K562 (cell line): Measurements from ENCODE around the gene RPS2. TPM values are rescaled to one million over a fixed set of nuclear protein-coding genes. Genes with fewer than 3 reads are reported as not detected.

Experiments
- E2F8 ChIP-seq: fragments of 450-650 bp; IDR thresholded peaks from 2 replicates; pipeline ENCODE4 v1.7.1; 2018; ENCODE audit warnings: mild to moderate bottlenecking, low read depth; ENCODE audit not compliant: partially characterized antibody
- EGR1 ChIP-seq: fragments of 450-650 bp; conservative IDR thresholded peaks from 2 replicates; pipeline ENCODE4 v1.6.1; 2017; ENCODE audit warnings: mild to moderate bottlenecking
- ESRRA ChIP-seq: fragments of 450-650 bp; IDR thresholded peaks from 2 replicates; pipeline ENCODE4 v1.6.1; 2014; ENCODE audit warnings: low read depth, mild to moderate bottlenecking, moderate library complexity, borderline replicate concordance
- LEF1 ChIP-seq: fragments of 450-650 bp; IDR thresholded peaks from 2 replicates; pipeline ENCODE4 v1.6.1; 2016; ENCODE audit warnings: mild to moderate bottlenecking
- RAD51 ChIP-seq: fragments of 450-650 bp; IDR thresholded peaks from 2 replicates; pipeline ENCODE4 v1.7.1; 2016; ENCODE audit warnings: low read depth, mild to moderate bottlenecking, borderline replicate concordance
- SAFB2 ChIP-seq: fragments of 200-400 bp; formaldehyde crosslinking; IDR thresholded peaks from 2 replicates; pipeline ENCODE4 v1.6.1; 2018; ENCODE audit warnings: borderline replicate concordance, low read length, low read depth, moderate library complexity; ENCODE audit not compliant: severe bottlenecking
- TARDBP ChIP-seq: fragments of 450-650 bp; IDR thresholded peaks from 2 replicates; pipeline ENCODE4 v1.6.1; 2016
- ZNF263 ChIP-seq: sonication (generic); formaldehyde crosslinking; IDR thresholded peaks from 2 replicates; pipeline ENCODE4 v1.8.0; 2022; ENCODE audit warnings: mild to moderate bottlenecking, missing genetic modification reagents, borderline replicate concordance
- ZNF384 ChIP-seq: IDR thresholded peaks from 2 replicates; pipeline ENCODE4 v1.6.1; 2012; ENCODE audit warnings: low read depth, low read length, improper control_type of control experiment
- ZNF395 ChIP-seq: fragments of 200-800 bp; sonication (Bioruptor generic); IDR thresholded peaks from 2 replicates; pipeline ENCODE4 v1.6.1; 2017; ENCODE audit warnings: missing genetic modification characterization, missing compliant biosample characterization
- ZNF639 ChIP-seq, 2 experiments: fragments of 200-800 bp in 1 of 2; sonication (Bioruptor generic) in 1 of 2; sonication (generic) in 1 of 2; formaldehyde crosslinking in 1 of 2; IDR thresholded peaks in 1 of 2; conservative IDR thresholded peaks in 1 of 2; 2 replicates each; pipeline versions ENCODE4 v1.5.0 to v1.6.1; 2016 to 2020; ENCODE audit warnings: missing compliant biosample characterization in 1 of 2, missing genetic modification characterization in 1 of 2, missing genetic modification reagents in 1 of 2
- polyA plus RNA-seq, 8 experiments: library from polyadenylated mRNA; depleted of rRNA in 4 of 8; stranded (reverse) in 5 of 8; unstranded in 3 of 8; fragments of >200 nt; fragmentation: Nextera tagmentation in 2 of 8; fragmentation: Illumina TruSeq in 1 of 8; extraction: Ambion mirVana in 2 of 8; extraction: Trizol in 1 of 8; gene quantifications; 2 replicates each; pipeline versions ENCODE4 v1.2.1 to v1.2.3, GENCODE V29; 2011 to 2014; ENCODE audit warnings: inconsistent platforms in 1 of 8, missing spikeins in 1 of 8
- total RNA-seq, 7 experiments: library from RNA; depleted of rRNA in 6 of 7; stranded (reverse); fragments of >200 nt in 6 of 7; fragmentation: Illumina TruSeq in 2 of 7; extraction: Trizol in 2 of 7; gene quantifications; 2 replicates each; pipeline versions ENCODE4 v1.2.1 to v1.2.3, GENCODE V29; 2011 to 2021; ENCODE audit warnings: low replicate concordance in 1 of 7

RPS2 gene
- total and polyA plus RNA-seq, 9 of the 15 experiments (the other 6 are each of a cell fraction or from before 2014, with no cell fraction given), result 834 to 4,794 (median 3,793) TPM

DNA sequence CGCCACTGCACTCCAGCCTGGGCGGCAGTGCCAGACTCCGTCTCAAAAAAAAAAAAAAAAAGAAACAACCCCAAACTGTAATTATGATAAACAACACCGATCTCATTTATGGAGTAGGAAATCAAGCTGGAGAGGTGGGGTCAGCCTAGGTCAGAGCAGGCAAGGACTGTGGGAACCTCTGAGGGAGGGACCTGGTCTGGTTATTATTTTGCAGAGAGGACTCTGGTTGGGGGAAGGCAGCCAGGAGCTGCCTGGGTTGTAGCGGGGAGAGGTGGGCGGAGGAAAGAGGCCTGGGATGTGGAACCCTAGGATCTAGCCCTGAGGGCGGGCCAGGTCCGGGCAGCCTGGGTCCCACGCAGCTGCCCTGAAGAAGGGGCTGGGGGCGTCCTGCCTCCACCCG, 35.5 kb downstream of the RPS2 start (continued):
- TF ChIP-seq ZNF639 (CRISPR knock-in tag; conservative IDR thresholded peaks at IDR 0.05 in 1 of 2, IDR thresholded peaks at IDR 0.05 in 1 of 2), result no peak
- no peak for TF ChIP-seq TARDBP
- TF ChIP-seq RAD51, result no peak
- no peak for TF ChIP-seq E2F8
- peak; percentile 43; the same call in 1 of the 2 replicates for TF ChIP-seq ZNF384
- no peak for TF ChIP-seq ZNF263 (CRISPR knock-in tag)
- TF ChIP-seq LEF1, result no peak
- TF ChIP-seq ZNF395 (CRISPR knock-in tag), result no peak
- TF ChIP-seq SAFB2, result no peak
- no peak for TF ChIP-seq ESRRA
- TF ChIP-seq EGR1, result peak; percentile 77
